GM13976 (cell line): ENCODE measurements around the gene CADM1.

Experiments used
- DNase-seq: peaks from one replicate; pipeline ENCODE4 v3.0.0; 2012; ENCODE audit warnings: low spot score
- in situ Hi-C: fragments of 300-500 bp; cut with MboI; formaldehyde crosslinking; loops from one replicate; pipeline ENCODE4 v1.12.0; 2022; ENCODE audit warnings: low sequenced_read_pairs, mixed read lengths, inconsistent platforms; ENCODE audit not compliant: unreplicated experiment
- TF ChIP-seq, protein P1 (sequence below): IDR thresholded peaks from 2 replicates; pipeline ENCODE4 v1.5.1; 2012; ENCODE audit warnings: borderline replicate concordance, mild to moderate bottlenecking; ENCODE audit not compliant: insufficient read depth; ENCODE audit errors: extremely low read depth, missing control alignments, control extremely low read depth

CADM1 gene

DNA sequence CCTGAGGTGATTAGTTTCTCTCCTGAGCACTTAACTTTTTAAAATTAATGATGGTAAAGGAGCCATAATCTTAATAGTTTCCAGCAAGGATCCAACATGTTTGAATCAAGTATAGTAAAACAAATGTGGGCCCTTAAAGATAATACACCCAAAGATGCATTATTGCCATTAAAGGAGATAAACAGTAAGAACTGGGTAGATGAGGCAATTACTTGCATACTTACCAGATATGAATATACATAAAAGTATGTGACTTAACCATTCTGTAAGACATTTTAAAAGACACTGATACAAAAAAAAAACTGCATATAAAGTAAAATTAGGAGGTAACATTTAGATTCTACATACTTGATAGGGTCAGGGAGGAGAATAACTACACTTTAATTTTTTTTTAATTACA lies 48.2 kb downstream of the CADM1 start:
- TF ChIP-seq, protein P1, sequence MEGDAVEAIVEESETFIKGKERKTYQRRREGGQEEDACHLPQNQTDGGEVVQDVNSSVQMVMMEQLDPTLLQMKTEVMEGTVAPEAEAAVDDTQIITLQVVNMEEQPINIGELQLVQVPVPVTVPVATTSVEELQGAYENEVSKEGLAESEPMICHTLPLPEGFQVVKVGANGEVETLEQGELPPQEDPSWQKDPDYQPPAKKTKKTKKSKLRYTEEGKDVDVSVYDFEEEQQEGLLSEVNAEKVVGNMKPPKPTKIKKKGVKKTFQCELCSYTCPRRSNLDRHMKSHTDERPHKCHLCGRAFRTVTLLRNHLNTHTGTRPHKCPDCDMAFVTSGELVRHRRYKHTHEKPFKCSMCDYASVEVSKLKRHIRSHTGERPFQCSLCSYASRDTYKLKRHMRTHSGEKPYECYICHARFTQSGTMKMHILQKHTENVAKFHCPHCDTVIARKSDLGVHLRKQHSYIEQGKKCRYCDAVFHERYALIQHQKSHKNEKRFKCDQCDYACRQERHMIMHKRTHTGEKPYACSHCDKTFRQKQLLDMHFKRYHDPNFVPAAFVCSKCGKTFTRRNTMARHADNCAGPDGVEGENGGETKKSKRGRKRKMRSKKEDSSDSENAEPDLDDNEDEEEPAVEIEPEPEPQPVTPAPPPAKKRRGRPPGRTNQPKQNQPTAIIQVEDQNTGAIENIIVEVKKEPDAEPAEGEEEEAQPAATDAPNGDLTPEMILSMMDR: no peak
- in situ Hi-C loops: no loop called here
- DNase-seq: no peak

DNA sequence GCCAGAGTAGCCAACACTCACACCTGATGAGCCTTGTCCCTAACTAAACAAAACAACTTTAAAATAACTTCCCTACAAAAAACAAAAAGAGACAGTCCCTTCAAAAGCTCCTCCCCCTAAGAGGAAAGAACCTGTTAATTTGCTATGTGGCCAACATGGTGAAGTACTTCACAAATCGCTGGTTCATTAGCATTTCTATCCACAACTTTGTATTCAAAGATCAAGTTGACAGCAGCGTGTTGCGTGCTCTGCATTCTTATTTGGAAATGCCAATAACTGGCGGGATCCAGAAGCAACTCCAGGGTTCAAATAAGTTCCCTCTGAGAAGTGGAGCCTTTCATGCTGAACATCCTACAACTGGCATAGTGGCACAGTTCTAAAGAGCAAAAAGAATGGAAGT lies 48.6 kb downstream of the CADM1 start:
- in situ Hi-C loops: no loop called here
- DNase-seq: no peak
- TF ChIP-seq, protein P1: no peak

DNA sequence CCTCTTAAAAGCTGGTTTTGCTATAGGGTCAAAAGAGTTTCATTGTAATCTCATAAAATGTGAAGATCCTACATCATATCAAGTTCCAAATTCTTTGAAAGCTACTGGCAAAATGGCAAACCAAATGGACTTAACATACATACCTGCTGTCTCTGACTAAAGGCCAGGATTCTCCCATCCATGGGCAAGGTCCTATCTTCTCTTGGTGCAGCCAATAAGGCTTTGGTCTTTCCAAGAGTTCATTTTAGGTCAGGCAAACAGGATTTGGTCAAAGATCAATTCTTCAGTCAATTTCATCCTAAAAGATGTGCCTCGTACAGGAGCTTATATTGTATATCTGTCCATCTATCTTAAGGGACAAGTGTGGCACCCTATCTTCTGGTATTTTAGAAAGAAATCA lies 49.7 kb downstream of the CADM1 start:
- no peak for DNase-seq
- in situ Hi-C loops: no loop called here
- TF ChIP-seq, protein P1: no peak

DNA sequence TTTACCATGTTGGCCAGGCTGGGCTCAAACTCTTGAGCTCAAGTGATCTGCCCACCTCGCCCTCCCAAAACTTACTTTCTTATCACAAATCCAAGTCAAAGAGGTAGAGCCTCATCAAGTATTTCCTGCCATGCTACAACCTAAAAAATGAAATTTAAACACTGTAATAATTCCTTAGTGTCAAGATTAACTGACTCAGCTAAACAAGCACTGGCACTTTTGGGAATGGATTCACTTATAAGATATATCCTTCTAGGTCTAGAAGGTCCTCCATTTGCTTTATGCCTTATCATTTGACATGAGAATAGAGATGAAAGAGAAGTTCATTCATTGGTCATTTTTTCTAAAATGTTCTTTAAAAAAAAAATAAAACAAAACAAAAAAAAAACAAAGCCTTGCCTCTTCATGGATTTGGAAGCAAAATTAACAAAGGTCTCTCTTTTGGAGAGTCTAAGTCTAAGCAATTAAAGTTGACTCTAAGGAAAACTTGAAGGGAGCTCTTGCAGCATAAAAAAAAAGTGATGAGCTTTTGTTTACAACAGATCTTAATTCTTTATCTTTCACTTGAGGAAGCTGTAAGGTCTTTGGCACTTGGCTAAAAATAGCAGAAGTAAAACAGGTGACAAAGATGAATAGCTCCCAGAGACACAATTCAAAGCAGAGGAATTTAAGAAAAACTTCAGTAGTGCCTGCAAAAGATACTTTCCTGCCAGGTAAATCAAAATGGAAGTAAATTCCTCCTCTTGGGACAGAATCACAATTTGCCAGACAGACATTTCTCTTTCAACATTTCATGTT lies 50.3 kb downstream of the CADM1 start:
- TF ChIP-seq, protein P1: no peak
- in situ Hi-C loops: no loop called here
- DNase-seq: no peak

DNA sequence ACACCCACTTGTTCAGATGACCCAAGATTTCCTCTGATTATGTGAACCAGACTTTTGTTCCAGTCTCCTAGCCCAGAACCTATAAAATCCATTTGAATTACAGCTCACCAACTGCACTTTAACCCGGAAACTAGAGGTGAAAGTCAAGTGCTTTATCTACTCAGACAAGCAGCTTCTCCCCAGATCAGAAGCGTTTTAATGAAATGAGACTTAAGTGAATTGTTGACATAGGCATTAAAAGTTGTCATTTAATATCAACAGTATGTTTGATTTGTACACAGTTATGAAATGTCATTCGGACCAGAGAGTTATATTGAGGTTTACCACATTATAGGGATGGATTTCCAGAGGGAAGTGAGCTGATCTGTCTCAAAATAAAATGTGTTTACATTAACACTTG lies 52.0 kb downstream of the CADM1 start:
- in situ Hi-C loops: no loop called here
- no peak for DNase-seq
- TF ChIP-seq, protein P1: no peak

DNA sequence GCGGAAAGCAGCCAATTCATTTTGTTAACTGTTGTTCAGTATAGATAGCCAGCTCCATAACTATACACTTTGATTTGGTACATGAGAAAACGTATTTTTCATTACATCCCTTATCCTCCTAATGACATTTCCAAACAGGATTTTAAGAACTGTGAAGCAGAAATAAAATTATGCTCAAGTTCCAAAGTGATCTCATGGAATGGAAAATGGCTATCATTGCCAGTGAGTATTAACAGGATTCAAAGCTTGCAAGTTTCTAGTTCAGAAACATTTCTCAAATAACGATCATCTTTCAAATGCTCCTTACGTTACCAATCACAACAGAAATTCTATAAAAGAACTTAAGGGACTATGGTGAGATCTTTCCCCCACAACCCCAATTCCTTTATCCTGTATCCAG lies 53.7 kb downstream of the CADM1 start:
- in situ Hi-C loops: no loop called here
- TF ChIP-seq, protein P1: no peak
- no peak for DNase-seq
